ENCODE results near the gene ACOT12. TPM values are rescaled to one million over a fixed set of nuclear protein-coding genes. Genes with fewer than 3 reads are reported as not detected.

ACOT12 gene
- total and polyA plus RNA-seq, 2 donors (not counting 3 experiments of a cell fraction or from before 2014, with no cell fraction given) = not detected

- DNase-seq (ENCODE audit: low read depth, low spot score) = peak; percentile 12
- BruUV-seq (replicated peaks) = no TSS peak
- H3K27ac ChIP-seq (ENCODE audit: insufficient read depth, low read depth, low read length) = no peak overlapping the region
- ChIA-PET POLR2A (no interaction called here), CTCF (no interaction called here)
- no peak overlapping the region for H3K4me3 ChIP-seq (replicated peaks in 1 of 3; ENCODE audit: insufficient read depth in 1 of 3, low read depth in 1 of 3, low read length in 3 of 3)
- H3K79me2 ChIP-seq (ENCODE audit: control insufficient read depth, insufficient read depth, low read length) = no peaks in the 10 kb centered on the region
- H3K9me3 ChIP-seq (replicated peaks; ENCODE audit: control insufficient read depth, insufficient read depth, low read length) = peaks cover 2% of the 10 kb centered on the region
- H3K4me1 ChIP-seq (ENCODE audit: control insufficient read depth, extremely low read depth, insufficient read depth, low read length) = no peaks in the 10 kb centered on the region
- peak; percentile 60 for FAIRE-seq
- no peaks in the 10 kb centered on the region for H3K36me3 ChIP-seq (ENCODE audit: control insufficient read depth in 2 of 2, extremely low read depth in 1 of 2, insufficient read depth in 2 of 2, low read length in 2 of 2)
- dilution Hi-C loops (cut with MboI; ENCODE audit: extremely low pct_ligation_motif_present, low sequenced_read_pairs) = no loop called here
- H2AFZ ChIP-seq (ENCODE audit: low read depth, low read length) = no peak overlapping the region
- no peak overlapping the region for H3K4me2 ChIP-seq (ENCODE audit: insufficient read depth, low read length)
- TF ChIP-seq JUN (IDR thresholded peaks at IDR 0.05; ENCODE audit: borderline replicate concordance, insufficient read depth, insufficient read length, low read depth) (no peak), MAX (IDR thresholded peaks at IDR 0.05; ENCODE audit: insufficient read depth, insufficient read length) (no peak), POLR2AphosphoS5 (IDR thresholded peaks at IDR 0.05; ENCODE audit: insufficient read depth, low read depth, low read length) (no peak), MYC (IDR thresholded peaks at IDR 0.05; ENCODE audit: low read depth, low read length) (no peak), CTCF (IDR thresholded peaks at IDR 0.05; ENCODE audit: extremely low read depth in 1 of 2, insufficient read depth in 1 of 2, low read depth in 1 of 2, low read length in 2 of 2) (no peak)
- no peaks in the 10 kb centered on the region for H4K20me1 ChIP-seq (replicated peaks; ENCODE audit: control insufficient read depth, extremely low read depth, insufficient read depth, low read length)
- intact Hi-C loops (cut with micrococcal nuclease) = no loop called here
- peaks cover 1 to 3% of the 10 kb centered on the region in 2 experiments for H3K27me3 ChIP-seq (ENCODE audit: control insufficient read depth in 2 of 2, insufficient read depth in 2 of 2, low read length in 2 of 2)
- H3K9me1 ChIP-seq (replicated peaks; ENCODE audit: control insufficient read depth, extremely low read depth, insufficient read depth, low read length) = no peaks in the 10 kb centered on the region
- no peak overlapping the region for H3K9ac ChIP-seq (replicated peaks; ENCODE audit: extremely low read depth, insufficient read depth, low read length)
Measured at GRCh38 chr5:81397176-81397575, 3.2 kb upstream of the ACOT12 start.

- no peak for FAIRE-seq
- TF ChIP-seq POLR2AphosphoS5 (IDR thresholded peaks at IDR 0.05; ENCODE audit: insufficient read depth, low read depth, low read length) = no peak
- no peak for TF ChIP-seq EZH2 (IDR thresholded peaks at IDR 0.05; ENCODE audit: borderline replicate concordance, low read depth, low read length, severe bottlenecking)
- no peak for TF ChIP-seq MYC (IDR thresholded peaks at IDR 0.05; ENCODE audit: low read depth, low read length)
- TF ChIP-seq JUN (IDR thresholded peaks at IDR 0.05; ENCODE audit: borderline replicate concordance, insufficient read depth, insufficient read length, low read depth) = no peak
- TF ChIP-seq POLR2A (IDR thresholded peaks at IDR 0.05; ENCODE audit: low read depth, low read length) = no peak
- TF ChIP-seq MAX (IDR thresholded peaks at IDR 0.05; ENCODE audit: insufficient read depth, insufficient read length) = no peak
- intact Hi-C loops (cut with micrococcal nuclease) = no loop called here
- no peak overlapping the region for H2AFZ ChIP-seq (ENCODE audit: low read depth, low read length)
- no peaks in the 10 kb centered on the region for H3K4me1 ChIP-seq (ENCODE audit: control insufficient read depth, extremely low read depth, insufficient read depth, low read length)
- no TSS peak for BruUV-seq (replicated peaks)
- no peak overlapping the region for H3K4me2 ChIP-seq (ENCODE audit: insufficient read depth, low read length)
- H3K9ac ChIP-seq (replicated peaks; ENCODE audit: extremely low read depth, insufficient read depth, low read length) = no peak overlapping the region
- DNase-seq (ENCODE audit: low read depth, low spot score) = no peak
- no peak overlapping the region for H3K27ac ChIP-seq (ENCODE audit: insufficient read depth, low read depth, low read length)
- ChIA-PET POLR2A (interaction anchor here (1.2 kb wide), 1 partner anchor 18 kb away, joined by 4 read pairs; no protein-coding TSS in a partner anchor), CTCF (no interaction called here)
- no peaks in the 10 kb centered on the region for H3K36me3 ChIP-seq (ENCODE audit: control insufficient read depth in 2 of 2, extremely low read depth in 1 of 2, insufficient read depth in 2 of 2, low read length in 2 of 2)
- H3K4me3 ChIP-seq (replicated peaks in 1 of 3; ENCODE audit: insufficient read depth in 1 of 3, low read depth in 1 of 3, low read length in 3 of 3) = no peak overlapping the region
- H3K27me3 ChIP-seq (ENCODE audit: control insufficient read depth in 2 of 2, insufficient read depth in 2 of 2, low read length in 2 of 2) = peaks cover 3 to 8% of the 10 kb centered on the region in 2 experiments
- peaks cover 2% of the 10 kb centered on the region for H3K9me3 ChIP-seq (replicated peaks; ENCODE audit: control insufficient read depth, insufficient read depth, low read length)
- H3K9me1 ChIP-seq (replicated peaks; ENCODE audit: control insufficient read depth, extremely low read depth, insufficient read depth, low read length) = no peaks in the 10 kb centered on the region
- H3K79me2 ChIP-seq (ENCODE audit: control insufficient read depth, insufficient read depth, low read length) = no peaks in the 10 kb centered on the region
- dilution Hi-C loops (cut with MboI; ENCODE audit: extremely low pct_ligation_motif_present, low sequenced_read_pairs) = no loop called here
- H4K20me1 ChIP-seq (replicated peaks; ENCODE audit: control insufficient read depth, extremely low read depth, insufficient read depth, low read length) = no peaks in the 10 kb centered on the region
Measured at GRCh38 chr5:81395262-81395661, 1.3 kb upstream of the ACOT12 start.
